Progenitor cell of endocrine pancreas (in vitro differentiated cells): Measurements from ENCODE around the gene CLASP2. TPM values are rescaled to one million over a fixed set of nuclear protein-coding genes. Genes with fewer than 3 reads are reported as not detected.

ENCODE experiments used
- DNase-seq: peaks from one replicate; pipeline ENCODE4 v3.0.0; 2021; ENCODE audit warnings: low spot score; ENCODE audit not compliant: unreplicated experiment
- H3K27ac Mint-ChIP-seq: 2 replicates; pipeline ENCODE4 v1.8.0; 2021; ENCODE audit warnings: mild to moderate bottlenecking, moderate library complexity, mixed read lengths
- H3K27me3 Mint-ChIP-seq: 2 replicates; pipeline ENCODE4 v1.8.0; 2021; ENCODE audit warnings: mixed read lengths
- H3K36me3 Mint-ChIP-seq: 2 replicates; pipeline ENCODE4 v1.8.0; 2022; ENCODE audit warnings: mixed read lengths; ENCODE audit not compliant: insufficient read depth
- H3K4me1 Mint-ChIP-seq: 2 replicates; pipeline ENCODE4 v1.8.0; 2021; ENCODE audit warnings: low read depth, mixed read lengths
- H3K4me3 Mint-ChIP-seq: 2 replicates; pipeline ENCODE4 v1.8.0; 2021; ENCODE audit warnings: low read depth, mild to moderate bottlenecking, moderate library complexity, mixed read lengths
- H3K9me3 Mint-ChIP-seq: 2 replicates; pipeline ENCODE4 v1.8.0; 2021; ENCODE audit warnings: low read depth, mixed read lengths
- CTCF ChIP-seq: fragments of 200-600 bp; sonication (generic); IDR thresholded peaks from one replicate; pipeline ENCODE4 v1.5.0; 2021; ENCODE audit warnings: antibody characterized with exemption, mild to moderate bottlenecking; ENCODE audit not compliant: unreplicated experiment
- total RNA-seq: library from RNA; stranded (reverse); gene quantifications from 2 replicates; pipeline ENCODE4 v1.2.1, GENCODE V29; 2021

The CLASP2 gene
- total RNA-seq, 1 donor from 2014 or later: 58.4 TPM

- Mint-ChIP-seq H3K36me3 (peaks cover 27% of the 10 kb centered on the region), H3K4me3 (no peak overlapping the region), H3K4me1 (no peaks in the 10 kb centered on the region), H3K9me3 (peaks cover 5% of the 10 kb centered on the region), H3K27ac (no peak overlapping the region), H3K27me3 (no peaks in the 10 kb centered on the region)
- TF ChIP-seq CTCF: no peak
- DNase-seq: no peak
These were observed 120.8 kb downstream of the CLASP2 start for GRCh38 chr3:33597257-33597689.

GRCh38 chr3:33592999-33593398, 125.1 kb downstream of the CLASP2 start:
- no peak for TF ChIP-seq CTCF
- Mint-ChIP-seq H3K36me3 (peaks cover 6% of the 10 kb centered on the region), H3K27ac (no peak overlapping the region), H3K9me3 (no peaks in the 10 kb centered on the region), H3K4me3 (no peak overlapping the region), H3K4me1 (no peaks in the 10 kb centered on the region), H3K27me3 (no peaks in the 10 kb centered on the region)
- no peak for DNase-seq

- Mint-ChIP-seq H3K9me3 (no peaks in the 10 kb centered on the region), H3K27me3 (no peaks in the 10 kb centered on the region), H3K27ac (no peak overlapping the region), H3K36me3 (peaks cover 9% of the 10 kb centered on the region), H3K4me1 (no peaks in the 10 kb centered on the region), H3K4me3 (no peak overlapping the region)
- no peak for DNase-seq
- TF ChIP-seq CTCF: no peak
These were observed 127.5 kb downstream of the CLASP2 start for GRCh38 chr3:33590541-33590940.

GRCh38 chr3:33586402-33586801, 131.7 kb downstream of the CLASP2 start:
- peaks cover 16% of the 10 kb centered on the region for H3K36me3 Mint-ChIP-seq

GRCh38 chr3:33582234-33582633, 135.8 kb downstream of the CLASP2 start:
- Mint-ChIP-seq H3K4me1 (peaks cover 14% of the 10 kb centered on the region), H3K9me3 (no peaks in the 10 kb centered on the region), H3K27ac (peak overlapping the region; percentile 62), H3K27me3 (no peaks in the 10 kb centered on the region), H3K36me3 (peaks cover 16% of the 10 kb centered on the region), H3K4me3 (no peak overlapping the region)
- TF ChIP-seq CTCF: no peak
- DNase-seq: no peak

More at GRCh38 chr3:33586402-33586801, 131.7 kb downstream of the CLASP2 start:
- Mint-ChIP-seq H3K4me3 (no peak overlapping the region), H3K27me3 (no peaks in the 10 kb centered on the region), H3K4me1 (peaks cover 2% of the 10 kb centered on the region), H3K9me3 (no peaks in the 10 kb centered on the region), H3K27ac (no peak overlapping the region)
- no peak for DNase-seq
- no peak for TF ChIP-seq CTCF
